Kidney glomerular epithelial cell (primary cell): ENCODE measurements around the gene CCDC188.

Source experiments
- DNase-seq: peaks from one replicate; lab custom pipeline; 2025; lab: John Stamatoyannopoulos, UW

The CCDC188 gene

GRCh38 chr22:20184501-20185165, 33.8 kb upstream of the CCDC188 start:
- no peak for DNase-seq

- DNase-seq: no peak
Observed at GRCh38 chr22:20183823-20184222, 33.0 kb upstream of the CCDC188 start.

- DNase-seq: no peak
Observed at GRCh38 chr22:20183101-20183500, 32.2 kb upstream of the CCDC188 start.

- DNase-seq: no peak
Observed at GRCh38 chr22:20182365-20182764, 31.5 kb upstream of the CCDC188 start.

GRCh38 chr22:20181884-20182236, 31.0 kb upstream of the CCDC188 start:
- no peak for DNase-seq

GRCh38 chr22:20181194-20181883, 30.5 kb upstream of the CCDC188 start:
- no peak for DNase-seq

GRCh38 chr22:20180640-20181039, 29.8 kb upstream of the CCDC188 start:
- no peak for DNase-seq

GRCh38 chr22:20180245-20180630, 29.4 kb upstream of the CCDC188 start:
- no peak for DNase-seq

GRCh38 chr22:20179455-20180244, 28.8 kb upstream of the CCDC188 start:
- DNase-seq: no peak

GRCh38 chr22:20178915-20179227, 28.0 kb upstream of the CCDC188 start:
- DNase-seq: no peak

- no peak for DNase-seq
Observed at GRCh38 chr22:20178075-20178914, 27.4 kb upstream of the CCDC188 start.

- DNase-seq: no peak
Observed at GRCh38 chr22:20177217-20177911, 26.5 kb upstream of the CCDC188 start.

- no peak for DNase-seq
Observed at GRCh38 chr22:20176421-20177085, 25.7 kb upstream of the CCDC188 start.

- no peak for DNase-seq
Observed at GRCh38 chr22:20175597-20175900, 24.7 kb upstream of the CCDC188 start.

GRCh38 chr22:20174785-20175596, 24.1 kb upstream of the CCDC188 start:
- DNase-seq: no peak

- DNase-seq: no peak
Observed at GRCh38 chr22:20173772-20174171, 22.9 kb upstream of the CCDC188 start.

- no peak for DNase-seq
Observed at GRCh38 chr22:20173246-20173645, 22.4 kb upstream of the CCDC188 start.

GRCh38 chr22:20172141-20172613, 21.3 kb upstream of the CCDC188 start:
- DNase-seq: no peak

GRCh38 chr22:20171288-20172140, 20.7 kb upstream of the CCDC188 start:
- DNase-seq: no peak
